ENCODE measurements around the gene IFNK.

IFNK gene

GRCh38 chr9:27519466-27520465, 4.3 kb upstream of the IFNK start:
- no peaks in the 10 kb centered on the region for H3K36me3 ChIP-seq
- H3K9me3 ChIP-seq: no peaks in the 10 kb centered on the region
- H3K27ac ChIP-seq: no peak overlapping the region
- H3K4me3 ChIP-seq (ENCODE audit: low read depth in 1 of 2, low read length in 1 of 2): no peak overlapping the region
- TF ChIP-seq CTCF (IDR thresholded peaks at IDR 0.05): no peak
- no peaks in the 10 kb centered on the region for H3K27me3 ChIP-seq
- H3K4me1 ChIP-seq (ENCODE audit: control insufficient read depth in 1 of 2, insufficient read depth in 1 of 2, low read depth in 1 of 2, low read length in 1 of 2): no peaks in the 10 kb centered on the region

- Histone ChIP-seq H3K27ac (no peak overlapping the region), H3K9me3 (no peaks in the 10 kb centered on the region), H3K27me3 (peaks cover 6% of the 10 kb centered on the region), H3K4me1 (ENCODE audit: control insufficient read depth in 1 of 2, insufficient read depth in 1 of 2, low read depth in 1 of 2, low read length in 1 of 2) (no peaks in the 10 kb centered on the region), H3K36me3 (no peaks in the 10 kb centered on the region), H3K4me3 (ENCODE audit: low read depth in 1 of 2, low read length in 1 of 2) (no peak overlapping the region)
- TF ChIP-seq CTCF (IDR thresholded peaks at IDR 0.05): no peak
Measured at GRCh38 chr9:27520986-27521385, 3.1 kb upstream of the IFNK start.

GRCh38 chr9:27523141-27523540, 949 bp upstream of the IFNK start:
- Histone ChIP-seq H3K4me3 (ENCODE audit: low read depth in 1 of 2, low read length in 1 of 2) (no peak overlapping the region), H3K27me3 (peaks cover 28% of the 10 kb centered on the region), H3K36me3 (no peaks in the 10 kb centered on the region), H3K27ac (no peak overlapping the region), H3K4me1 (ENCODE audit: control insufficient read depth in 1 of 2, insufficient read depth in 1 of 2, low read depth in 1 of 2, low read length in 1 of 2) (peaks cover 2 to 3% of the 10 kb centered on the region in 2 experiments), H3K9me3 (no peaks in the 10 kb centered on the region)
- TF ChIP-seq CTCF (IDR thresholded peaks at IDR 0.05): no peak

GRCh38 chr9:27527702-27528075, 3.6 kb downstream of the IFNK start:
- TF ChIP-seq CTCF (IDR thresholded peaks at IDR 0.05): no peak
- Histone ChIP-seq H3K36me3 (no peaks in the 10 kb centered on the region), H3K9me3 (no peaks in the 10 kb centered on the region), H3K4me1 (ENCODE audit: control insufficient read depth in 1 of 2, insufficient read depth in 1 of 2, low read depth in 1 of 2, low read length in 1 of 2) (peaks cover 16 to 17% of the 10 kb centered on the region in 2 experiments), H3K4me3 (ENCODE audit: low read depth in 1 of 2, low read length in 1 of 2) (no peak overlapping the region), H3K27me3 (peaks cover 61% of the 10 kb centered on the region), H3K27ac (no peak overlapping the region)

GRCh38 chr9:27528076-27528885, 4.2 kb downstream of the IFNK start:
- H3K9me3 ChIP-seq: no peaks in the 10 kb centered on the region
- H3K27ac ChIP-seq: no peak overlapping the region

More at GRCh38 chr9:27528076-27528885, 4.2 kb downstream of the IFNK start:
- H3K36me3 ChIP-seq: no peaks in the 10 kb centered on the region
- H3K27me3 ChIP-seq: peaks cover 61% of the 10 kb centered on the region
- no peak for TF ChIP-seq CTCF (IDR thresholded peaks at IDR 0.05)
- H3K4me3 ChIP-seq (ENCODE audit: low read depth in 1 of 2, low read length in 1 of 2): peak overlapping the region; percentile 59 to 65
- peaks cover 16 to 17% of the 10 kb centered on the region in 2 experiments for H3K4me1 ChIP-seq (ENCODE audit: control insufficient read depth in 1 of 2, insufficient read depth in 1 of 2, low read depth in 1 of 2, low read length in 1 of 2)
